Effector CD4-positive, alpha-beta T cell (primary cell): ENCODE measurements around the gene NPL.
A peak's percentile ranks its signal among the peaks of the same experiment; 100 is the strongest.

Experiments
- DNase-seq: peaks from one replicate; pipeline ENCODE4 v3.0.0-alpha.2; 2020
- total RNA-seq: gene quantifications from one replicate; lab custom pipeline; 2026; lab: John Stamatoyannopoulos, UW

The NPL gene
- total RNA-seq, result 3.6 reads per million, percentile 14 among the genes with 10 or more reads in this experiment

GRCh38 chr1:182789138-182790076, at the start of gene NPL:
Gene NPL, plus strand, starts transcription at chr1:182789773. Its CDS starts 4,599 bp downstream, at chr1:182794372.
- DNase-seq, result peak; percentile 82

- no peak for DNase-seq
Observed at GRCh38 chr1:182740120-182740519, 49.5 kb upstream of the NPL start.

GRCh38 chr1:182742780-182743179, 46.8 kb upstream of the NPL start:
- no peak for DNase-seq

DNA sequence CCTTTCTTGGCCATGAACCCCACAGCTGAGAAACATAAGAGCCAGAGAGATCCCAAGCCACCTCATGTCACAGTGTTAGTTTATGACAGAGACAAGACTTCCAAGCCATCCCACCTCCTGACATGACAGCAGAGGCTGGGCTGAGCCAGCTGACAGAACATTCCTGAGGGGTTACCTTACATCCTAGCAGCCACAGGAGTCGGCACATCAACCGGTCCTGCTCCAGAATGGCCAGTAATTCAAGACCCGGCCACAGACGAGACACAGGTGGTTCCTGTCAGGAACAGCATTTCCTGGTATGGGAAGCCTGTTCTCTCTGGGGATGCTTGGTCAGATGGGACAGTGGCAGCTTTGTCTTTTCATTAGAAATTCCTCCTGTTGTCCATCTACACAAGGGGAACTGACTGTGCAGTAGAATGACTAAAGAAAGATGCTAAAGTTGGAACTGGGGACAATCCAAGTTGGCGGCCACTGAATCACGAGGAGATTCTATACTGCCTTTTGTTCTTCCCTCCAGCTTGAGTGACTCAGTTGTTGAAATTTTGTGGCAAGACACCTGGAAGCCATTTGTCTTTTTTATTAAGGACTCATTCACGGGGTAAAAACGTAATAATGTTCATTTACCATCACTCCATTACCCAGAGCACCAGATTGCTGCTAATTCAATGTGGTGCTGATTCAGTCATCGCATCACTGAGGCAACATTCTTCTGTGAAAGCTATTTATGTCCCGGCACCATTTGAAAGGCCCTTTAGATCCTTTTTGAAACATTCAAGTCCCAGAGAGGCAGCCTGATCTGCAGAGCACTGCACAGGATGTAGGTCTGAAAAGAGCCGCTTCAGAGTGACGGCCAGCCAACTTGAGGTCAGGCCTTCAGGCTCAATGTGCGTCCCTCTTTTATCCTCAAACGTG, 37.2 kb upstream of the NPL start:
- DNase-seq, result no peak

- no peak for DNase-seq
Observed at GRCh38 chr1:182754087-182754486, 35.5 kb upstream of the NPL start.

DNA sequence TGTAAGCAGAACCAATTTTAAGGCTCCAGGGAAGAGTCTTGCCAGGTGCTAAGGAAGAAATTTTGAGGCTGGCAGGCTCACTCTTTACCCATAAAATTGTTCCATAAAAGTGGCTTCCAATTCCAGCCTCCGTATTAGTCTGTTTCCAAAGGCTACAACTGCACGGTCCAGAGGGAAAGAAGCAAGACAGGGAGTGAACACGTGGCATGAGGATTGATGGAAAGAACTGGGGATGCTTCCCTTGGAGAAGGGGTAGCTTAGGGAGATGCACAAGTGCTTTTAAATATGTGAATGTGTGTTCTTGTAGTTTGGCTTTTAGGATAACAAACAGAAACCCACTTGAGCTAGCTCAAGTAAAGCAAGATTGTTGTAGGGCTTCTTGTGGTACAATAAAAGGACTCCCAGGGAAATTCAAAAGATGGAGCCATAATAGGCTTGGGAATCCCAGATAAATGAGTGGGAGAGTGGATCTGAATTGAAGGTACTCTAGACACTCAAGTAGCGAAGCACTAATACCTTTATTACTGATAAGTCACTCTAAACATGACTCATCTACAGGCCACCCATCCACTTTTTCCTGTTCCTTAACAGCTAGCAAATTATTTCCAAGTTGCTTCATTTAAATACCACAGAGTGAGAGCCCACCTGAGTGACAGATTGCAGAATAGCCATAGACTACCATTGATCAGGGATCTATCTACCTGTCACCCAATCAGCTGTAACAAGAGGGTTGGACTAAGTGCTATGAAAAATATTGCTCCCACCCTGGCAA, 34.8 kb upstream of the NPL start:
- DNase-seq, result no peak

- no peak for DNase-seq
Observed at GRCh38 chr1:182755632-182756031, 33.9 kb upstream of the NPL start.

DNA sequence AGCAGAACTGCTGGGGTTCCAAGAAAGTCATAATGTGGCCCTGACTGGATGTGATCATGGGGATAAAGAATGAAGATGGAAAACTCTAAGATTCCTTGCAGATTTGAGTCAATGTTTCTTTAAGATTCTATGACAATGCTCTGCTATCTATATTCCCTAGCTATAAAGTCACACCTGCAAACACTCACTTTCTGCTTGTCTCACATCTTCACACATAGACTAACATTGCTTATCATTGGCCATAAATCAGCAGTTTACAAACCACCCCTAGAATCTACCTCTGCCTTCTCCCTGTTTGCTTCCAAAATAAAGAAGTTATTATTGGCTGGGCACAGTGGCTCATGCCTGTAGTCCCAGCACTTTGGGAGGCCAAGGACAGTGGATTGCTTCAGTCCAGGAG, 33.1 kb upstream of the NPL start:
- no peak for DNase-seq

DNA sequence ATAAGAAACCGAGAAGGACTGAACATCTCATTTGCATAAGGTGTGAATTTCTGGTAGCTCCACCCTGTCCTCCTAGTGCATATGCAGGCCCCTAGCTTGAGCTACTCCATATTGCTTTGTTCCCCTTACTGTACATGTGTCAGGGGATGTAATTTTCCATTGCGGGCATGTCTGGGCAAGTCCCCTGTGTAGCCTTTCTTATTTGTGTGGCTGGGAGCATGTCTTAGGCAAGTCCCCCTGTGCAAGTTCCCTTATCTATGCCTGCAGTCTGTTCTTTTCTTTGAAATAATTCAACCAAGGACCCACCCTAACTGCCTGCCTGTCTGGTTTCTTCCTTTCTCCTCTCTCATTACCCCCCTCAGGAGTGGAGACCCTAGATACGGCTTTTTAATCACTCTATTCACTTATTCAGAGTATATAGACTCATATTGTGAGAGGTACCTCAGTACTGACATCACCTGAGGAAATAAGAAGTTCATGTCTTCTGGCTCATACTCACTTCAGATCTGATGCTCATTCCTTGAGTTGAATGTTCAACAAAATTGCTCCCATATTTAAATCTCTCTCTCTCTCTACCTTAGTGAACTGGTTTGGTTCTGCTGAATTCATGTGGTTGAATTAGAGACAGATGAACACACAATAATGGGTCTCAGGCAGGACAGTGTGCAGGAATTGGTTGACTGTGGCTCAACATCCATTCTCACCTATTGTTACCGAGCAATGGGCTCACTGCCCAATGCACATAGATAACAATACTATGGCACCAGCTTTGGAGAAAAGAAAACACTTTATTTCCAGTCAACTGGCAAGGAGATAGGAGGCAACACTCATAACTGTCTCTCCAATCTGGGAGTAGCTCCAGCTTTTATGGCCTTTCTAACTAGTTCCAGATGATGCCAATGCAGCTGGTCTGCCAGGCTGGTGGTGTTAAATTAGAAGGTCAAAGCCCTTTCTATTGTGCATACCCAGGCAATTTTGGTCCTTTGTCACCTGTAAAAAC, 27.9 kb upstream of the NPL start:
- no peak for DNase-seq

GRCh38 chr1:182762536-182762935, 27.0 kb upstream of the NPL start:
- no peak for DNase-seq

DNA sequence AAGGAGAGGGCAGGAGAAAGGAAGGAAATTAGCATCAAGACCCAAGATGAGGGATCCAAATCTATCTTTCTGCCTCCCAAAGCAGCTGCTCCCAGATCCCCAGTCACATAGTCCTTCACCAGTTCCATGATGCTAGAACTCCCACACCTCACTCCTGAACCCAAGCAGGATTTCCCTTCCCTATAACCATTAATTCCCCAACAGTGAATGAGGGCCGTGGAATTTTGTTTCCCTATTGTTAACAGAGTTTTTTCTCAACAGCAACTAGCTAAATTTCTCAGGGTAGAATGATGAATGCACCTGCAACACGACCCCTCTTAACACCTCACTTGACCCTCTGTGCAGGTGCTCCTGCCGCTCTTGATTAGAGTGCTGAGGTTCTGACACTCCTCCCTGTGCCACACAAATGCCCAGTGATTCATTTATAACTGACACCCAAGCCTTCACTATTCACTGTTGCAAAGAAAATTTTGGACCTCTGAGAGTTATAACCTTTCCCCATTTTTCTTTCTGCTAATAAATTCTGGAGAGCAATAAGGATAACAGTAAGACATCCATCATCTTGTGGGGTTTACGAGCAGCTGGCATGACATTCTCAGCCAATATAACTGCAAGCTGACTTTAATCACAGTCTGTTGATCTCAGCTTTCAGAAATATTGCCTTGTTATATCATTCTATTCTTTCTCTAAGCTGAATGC, 25.4 kb upstream of the NPL start:
- no peak for DNase-seq

DNA sequence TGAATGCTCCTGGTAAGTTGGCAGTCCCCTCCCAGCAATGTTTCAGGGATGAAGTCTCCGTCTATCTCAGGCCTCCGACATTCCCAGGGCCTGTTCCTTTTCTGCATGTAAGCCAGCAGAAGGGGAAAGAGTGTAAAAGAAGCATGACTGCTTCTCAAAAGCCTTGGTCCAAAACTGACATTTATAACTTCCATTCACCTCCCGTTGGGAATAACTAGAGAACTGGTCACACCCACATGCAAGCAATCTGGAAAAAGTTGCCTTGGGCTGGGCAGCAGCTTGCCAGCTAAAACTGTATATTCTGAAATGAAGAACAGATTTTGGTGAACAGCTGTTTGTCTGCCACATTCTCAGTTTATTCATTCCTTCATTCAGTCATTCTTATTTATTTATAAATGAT, 24.2 kb upstream of the NPL start:
- DNase-seq, result no peak

GRCh38 chr1:182766050-182766449, 23.5 kb upstream of the NPL start:
- no peak for DNase-seq

- DNase-seq, result no peak
Observed at GRCh38 chr1:182766881-182767645, 22.5 kb upstream of the NPL start.

GRCh38 chr1:182768963-182769362, 20.6 kb upstream of the NPL start:
- DNase-seq, result no peak

DNA sequence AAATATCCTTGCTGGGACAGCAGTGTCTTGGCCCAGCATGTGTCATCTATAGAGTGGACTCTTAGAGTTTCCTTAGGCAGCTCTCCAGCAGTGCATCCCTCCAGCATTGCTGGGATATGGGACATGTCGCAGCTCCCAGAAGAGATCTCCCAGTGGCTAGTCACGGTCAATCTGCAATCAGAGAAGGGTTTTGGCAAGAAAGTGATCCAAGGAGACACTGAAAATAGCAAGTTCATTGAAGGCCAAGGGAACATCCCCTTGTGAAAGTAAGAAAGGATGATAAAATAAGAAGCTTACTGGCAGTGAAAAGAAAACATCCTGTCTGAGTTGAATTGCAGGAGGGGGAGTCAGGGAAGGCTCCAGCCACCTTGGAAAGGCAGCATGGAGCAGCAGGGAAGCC, 19.3 kb upstream of the NPL start:
- DNase-seq, result no peak

DNA sequence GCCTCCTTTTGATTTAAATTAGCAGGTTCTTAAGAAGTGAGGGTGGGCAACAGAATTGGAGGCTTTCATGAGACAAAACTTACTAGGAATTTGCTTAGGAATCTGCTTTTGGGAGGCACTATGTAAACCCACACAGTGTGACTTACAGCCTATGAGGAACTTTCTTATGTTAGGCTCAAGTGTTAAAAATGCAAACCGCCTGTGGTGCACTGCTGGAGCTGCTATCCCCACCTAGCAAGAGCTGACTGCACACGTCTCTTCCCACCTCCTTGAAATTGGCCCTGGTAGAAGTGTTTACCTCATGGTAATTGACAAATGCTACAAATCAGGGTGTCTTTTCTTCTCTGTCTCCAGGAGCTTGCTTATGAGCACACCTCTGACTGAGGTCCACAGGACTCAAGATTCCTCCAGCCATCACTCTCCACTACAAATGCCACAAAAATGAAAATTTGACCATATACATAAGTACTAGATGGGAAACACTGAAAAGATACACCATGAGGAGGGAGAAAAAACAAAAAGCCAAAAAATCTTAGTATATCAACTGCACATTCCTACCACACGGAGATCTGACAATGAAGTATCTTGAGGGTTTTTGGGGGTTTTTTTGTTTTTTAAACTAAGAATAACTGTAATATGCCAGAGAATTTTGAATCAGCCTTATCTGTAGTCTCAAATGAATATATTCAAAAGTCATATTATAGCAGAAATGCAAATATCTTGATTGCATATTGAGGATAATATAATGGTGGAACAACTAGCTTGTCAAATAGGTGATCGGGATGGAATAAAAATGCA, 18.2 kb upstream of the NPL start:
- DNase-seq, result no peak

DNA sequence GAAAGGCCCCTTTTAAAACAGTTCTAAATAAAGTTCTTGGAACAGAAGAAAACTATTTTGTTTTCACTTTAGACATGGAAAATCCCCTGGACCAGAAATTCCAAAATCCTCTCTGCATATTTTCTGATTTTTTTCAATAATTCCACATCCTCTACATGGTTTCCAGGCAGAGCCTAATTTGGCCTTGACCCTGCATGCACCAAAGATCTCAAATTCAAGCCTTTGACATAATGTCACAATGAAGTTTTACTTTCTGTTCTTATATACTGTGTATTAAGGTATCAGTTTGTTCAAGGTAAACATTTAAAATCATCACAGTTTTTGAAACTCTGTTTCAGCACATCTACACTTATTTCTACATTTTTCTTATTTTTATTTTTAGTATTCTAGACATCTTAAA, 12.2 kb upstream of the NPL start:
- DNase-seq, result no peak

- DNase-seq, result no peak
Observed at GRCh38 chr1:182778862-182779261, 10.7 kb upstream of the NPL start.
